ENCODE measurements around the gene TMEM134.
"Not testable (repeated sequence)": the region's sequence is repeated elsewhere in the genome, so short reads cannot be mapped to it uniquely, and the experiment has no call there.

The TMEM134 gene

GRCh38 chr11:67468759-67469507 lies at the start of gene TMEM134:
TSS of gene TMEM134 (minus strand) at chr11:67469251. CDS start at chr11:67469192, 59 bp downstream.
- peak; percentile 93 for DNase-seq

GRCh38 chr11:67517784-67518552 lies 48.9 kb upstream of the TMEM134 start:
- DNase-seq, result no peak

GRCh38 chr11:67516806-67517205 lies 47.8 kb upstream of the TMEM134 start:
- DNase-seq, result no peak

- no peak for DNase-seq
Measured at GRCh38 chr11:67514116-67514515, 45.1 kb upstream of the TMEM134 start.

GRCh38 chr11:67511558-67511957 lies 42.5 kb upstream of the TMEM134 start:
- DNase-seq, result not testable (repeated sequence)

- DNase-seq, result no peak
Measured at GRCh38 chr11:67510023-67510345, 40.9 kb upstream of the TMEM134 start.

- peak; percentile 100 for DNase-seq
Measured at GRCh38 chr11:67508486-67509121, 39.6 kb upstream of the TMEM134 start.

GRCh38 chr11:67507864-67508485 lies 38.9 kb upstream of the TMEM134 start, which contains the start of gene CDK2AP2:
TSS of gene CDK2AP2 (minus strand) at chr11:67508162. CDS start at chr11:67508082, 80 bp downstream.
- DNase-seq, result peak; percentile 99

GRCh38 chr11:67507242-67507863 lies 38.3 kb upstream of the TMEM134 start:
- DNase-seq, result no peak

- DNase-seq, result peak; percentile 39
Measured at GRCh38 chr11:67506426-67507051, 37.5 kb upstream of the TMEM134 start.

GRCh38 chr11:67505605-67506396 lies 36.8 kb upstream of the TMEM134 start:
- peak; percentile 95 for DNase-seq

GRCh38 chr11:67504950-67505581 lies 36.0 kb upstream of the TMEM134 start, which contains the start of gene PITPNM1:
TSS of gene PITPNM1 (minus strand) at chr11:67505363. CDS start at chr11:67504180, 1,183 bp downstream.
- DNase-seq, result peak; percentile 89

- DNase-seq, result peak; percentile 70
Measured at GRCh38 chr11:67504005-67504949, 35.2 kb upstream of the TMEM134 start.

- no peak for DNase-seq
Measured at GRCh38 chr11:67503119-67504004, 34.3 kb upstream of the TMEM134 start.

GRCh38 chr11:67502328-67502979 lies 33.4 kb upstream of the TMEM134 start:
- DNase-seq, result no peak

GRCh38 chr11:67501854-67502253 lies 32.8 kb upstream of the TMEM134 start:
- no peak for DNase-seq

GRCh38 chr11:67500831-67501715 lies 32.0 kb upstream of the TMEM134 start:
- no peak for DNase-seq

All from stimulated activated CD8-positive, alpha-beta memory T cell treated with anti-CD3 and anti-CD28 coated beads, Interleukin-4, amount 100 ng/mL, for 48 hours (primary cell).